Stimulated activated CD8-positive, alpha-beta memory T cell treated with anti-CD3 and anti-CD28 coated beads, Interleukin-15, amount 100 ng/mL, for 1 hour (primary cell): ENCODE data around the gene FOXI1.

Experiments used
- DNase-seq: peaks from one replicate; pipeline ENCODE4 v3.0.0-alpha.2; 2020; ENCODE audit warnings: low read depth

Gene FOXI1

GRCh38 chr5:170105642-170106611 is at the start of gene FOXI1:
Gene FOXI1, plus strand, starts transcription at chr5:170105897. Its CDS starts 61 bp downstream, at chr5:170105958.
- DNase-seq: no peak

GRCh38 chr5:170056561-170057267 is 49.0 kb upstream of the FOXI1 start:
- DNase-seq: no peak

DNA sequence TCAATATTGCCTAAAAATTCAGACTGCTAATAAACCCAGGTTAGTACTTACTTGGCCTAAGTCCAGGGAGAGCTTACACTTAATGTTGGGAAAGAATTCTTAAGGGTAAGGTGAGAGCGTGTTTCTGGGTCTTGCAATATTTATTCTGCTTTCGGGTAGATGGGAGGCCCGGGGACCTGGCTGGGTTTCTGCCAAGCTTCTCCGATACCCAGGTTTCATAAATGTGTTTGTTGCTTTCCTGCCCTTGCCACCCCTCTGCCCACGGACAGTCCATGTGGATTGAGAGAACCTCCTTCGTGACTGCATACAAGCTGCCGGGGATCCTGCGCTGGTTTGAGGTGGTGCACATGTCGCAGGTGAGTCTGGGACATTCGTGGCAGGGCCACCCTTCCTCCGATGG is 48.4 kb upstream of the FOXI1 start:
- DNase-seq: no peak

- no peak for DNase-seq
These were observed 46.5 kb upstream of the FOXI1 start for GRCh38 chr5:170059221-170059620.

- DNase-seq: no peak
These were observed 38.5 kb upstream of the FOXI1 start for GRCh38 chr5:170067152-170067551.

DNA sequence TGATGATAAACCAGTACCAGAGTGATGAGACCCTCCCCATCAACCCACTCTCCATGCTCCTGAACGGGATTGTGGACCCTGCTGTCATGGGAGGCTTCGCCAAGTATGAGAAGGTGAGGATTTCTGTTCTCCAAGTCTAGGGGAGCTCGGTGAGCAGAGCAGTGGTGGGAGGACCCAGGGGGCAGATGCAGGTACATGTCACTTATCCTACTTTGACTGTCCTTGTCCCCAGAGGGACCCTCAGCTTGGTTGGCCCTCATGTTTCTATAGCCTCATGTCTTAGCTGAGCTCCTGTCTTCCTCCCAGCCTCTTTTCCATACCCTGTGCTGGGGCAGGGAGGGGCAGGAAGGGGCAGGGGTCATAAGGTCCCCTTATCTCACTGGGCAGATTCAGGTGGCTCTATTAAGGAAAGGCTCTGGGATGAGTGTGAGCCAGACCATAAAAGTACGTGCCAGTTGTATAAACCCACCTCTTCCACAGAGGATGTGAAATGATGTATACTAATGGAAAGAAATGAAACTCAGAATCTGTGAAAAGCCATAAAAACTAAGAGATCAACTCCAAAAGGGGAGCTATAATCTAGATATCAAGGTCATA is 38.0 kb upstream of the FOXI1 start:
- no peak for DNase-seq

DNA sequence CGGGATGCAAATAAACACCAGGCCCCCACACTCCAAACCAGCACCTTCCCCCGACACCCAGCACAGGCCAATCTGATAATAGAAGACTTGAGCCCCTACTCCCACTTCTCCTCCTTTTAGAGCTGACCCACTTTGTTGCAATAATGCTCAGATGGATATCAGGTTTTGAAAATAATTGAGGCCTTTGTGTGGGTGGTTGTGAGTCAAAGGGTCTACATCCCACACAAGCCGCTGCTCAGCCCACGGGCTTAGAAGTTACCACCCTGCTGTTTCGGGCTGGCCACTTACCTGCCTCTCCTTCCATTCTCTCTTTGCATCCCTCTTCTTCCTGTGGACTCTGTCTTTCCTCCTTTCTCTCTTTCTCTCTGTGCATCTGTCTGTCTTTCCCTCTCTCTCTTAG is 36.2 kb upstream of the FOXI1 start:
- no peak for DNase-seq

DNA sequence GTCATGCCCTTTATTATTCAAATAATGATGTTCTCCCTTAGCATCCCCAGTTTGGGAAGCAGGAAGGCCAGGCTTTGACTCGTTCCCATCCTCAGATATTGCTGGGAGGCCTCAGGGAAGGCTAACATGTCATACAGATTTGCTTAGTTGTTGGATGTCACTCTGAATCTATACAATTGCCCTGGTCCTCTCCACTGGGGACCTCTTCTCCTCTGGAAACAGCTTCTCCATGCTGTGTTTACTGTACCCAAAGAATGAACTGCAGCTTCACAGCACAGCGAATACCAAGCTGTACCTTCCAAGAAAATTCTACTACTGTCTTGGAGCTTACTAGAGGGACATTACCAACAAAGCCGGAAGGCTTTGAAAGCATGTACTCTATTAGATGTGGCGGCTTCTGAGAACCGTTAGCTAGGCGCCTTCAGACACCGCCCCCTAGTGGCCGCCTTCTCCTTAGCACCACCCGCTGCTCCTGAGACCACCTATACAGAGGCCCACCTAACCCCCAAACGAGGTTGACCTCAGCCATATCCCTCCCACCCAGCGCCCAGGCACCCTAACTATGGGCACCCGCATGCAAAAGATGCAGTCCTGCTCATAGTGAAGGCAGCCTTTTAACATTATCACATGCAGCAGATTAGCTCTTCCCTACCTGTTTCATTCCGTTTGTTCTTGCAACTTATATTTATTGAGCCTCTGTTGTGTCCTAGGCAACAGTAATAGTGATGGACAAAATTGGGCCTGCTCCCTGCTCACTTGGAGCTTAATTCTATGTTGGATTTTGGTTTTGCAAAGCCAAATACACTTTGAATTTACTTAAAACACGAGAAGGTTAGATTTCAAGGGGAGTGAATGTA is 34.9 kb upstream of the FOXI1 start:
- no peak for DNase-seq

DNA sequence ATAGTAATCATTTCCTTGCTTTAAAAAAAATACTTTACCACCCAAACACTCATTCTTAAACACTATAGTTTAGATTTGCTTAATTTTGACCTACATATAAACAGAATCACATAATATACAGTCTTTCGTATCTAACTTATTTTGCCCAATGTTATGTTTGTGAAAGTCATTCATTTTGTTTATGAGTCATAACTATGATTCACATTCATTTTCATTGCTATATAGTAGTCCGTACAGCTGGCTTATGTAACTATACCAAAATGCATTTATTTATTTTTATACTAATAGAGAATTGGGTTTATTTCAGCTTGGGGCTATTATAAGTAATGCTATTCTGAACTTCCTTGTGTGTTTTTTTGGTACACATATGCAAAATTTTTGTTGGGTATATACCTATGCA is 33.9 kb upstream of the FOXI1 start:
- DNase-seq: no peak

DNA sequence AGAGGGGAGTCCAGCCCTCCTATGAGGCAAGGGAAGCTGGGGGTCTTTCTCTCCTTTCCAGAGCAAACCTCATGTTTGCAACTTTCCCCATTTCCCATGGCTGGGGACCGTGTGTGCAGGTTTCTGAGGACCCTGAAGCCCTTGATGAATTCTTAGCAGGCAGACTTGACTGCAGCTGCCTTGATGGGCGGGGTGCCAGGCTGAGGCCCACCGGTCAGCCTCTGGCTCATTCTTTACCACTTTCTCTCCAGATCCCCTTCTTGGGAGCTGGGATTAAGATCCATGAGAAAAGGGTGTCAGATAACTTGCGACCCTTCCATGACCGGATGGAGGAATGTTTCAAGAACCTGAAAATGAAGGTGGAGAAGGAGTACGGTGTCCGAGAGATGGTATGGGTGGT is 30.0 kb upstream of the FOXI1 start:
- DNase-seq: no peak

DNA sequence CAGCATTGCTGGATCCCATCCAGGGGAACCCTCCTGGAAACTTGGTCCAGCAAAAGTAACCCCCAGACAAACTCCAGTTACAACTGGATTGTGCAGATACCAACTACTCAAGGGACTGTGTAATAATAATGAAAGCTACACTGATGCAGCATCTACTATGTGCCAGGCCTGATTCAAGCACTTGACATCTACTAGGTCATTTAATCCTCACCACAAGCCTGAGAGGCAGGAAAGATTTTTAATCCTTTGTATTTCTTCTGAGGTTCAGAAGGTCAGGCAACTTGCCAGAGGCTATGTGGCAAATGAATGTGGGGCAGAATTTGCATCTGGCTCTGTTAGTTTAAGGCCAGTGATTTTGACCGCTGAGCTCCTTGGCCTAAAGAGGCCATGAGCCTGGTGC is 29.5 kb upstream of the FOXI1 start:
- DNase-seq: no peak

DNA sequence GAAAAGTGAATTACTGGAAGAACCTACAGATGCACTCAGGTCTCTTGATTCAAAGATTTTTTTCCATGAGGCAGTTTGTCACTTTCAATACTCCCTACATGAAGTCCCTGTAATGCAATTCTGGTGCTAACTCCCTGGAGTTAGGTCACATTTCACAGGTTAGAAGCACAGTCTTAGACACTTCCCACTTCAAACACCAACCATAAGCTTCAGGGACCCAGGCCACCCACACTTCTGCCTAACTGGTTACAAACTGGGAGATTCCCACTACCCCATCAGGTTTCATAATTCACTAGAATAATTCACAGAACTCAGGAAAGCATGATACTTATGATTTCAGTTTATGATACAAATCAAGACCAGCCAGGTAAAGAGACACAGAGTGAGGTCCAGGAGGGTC is 29.0 kb upstream of the FOXI1 start:
- DNase-seq: no peak

- no peak for DNase-seq
These were observed 28.2 kb upstream of the FOXI1 start for GRCh38 chr5:170077526-170077925.

DNA sequence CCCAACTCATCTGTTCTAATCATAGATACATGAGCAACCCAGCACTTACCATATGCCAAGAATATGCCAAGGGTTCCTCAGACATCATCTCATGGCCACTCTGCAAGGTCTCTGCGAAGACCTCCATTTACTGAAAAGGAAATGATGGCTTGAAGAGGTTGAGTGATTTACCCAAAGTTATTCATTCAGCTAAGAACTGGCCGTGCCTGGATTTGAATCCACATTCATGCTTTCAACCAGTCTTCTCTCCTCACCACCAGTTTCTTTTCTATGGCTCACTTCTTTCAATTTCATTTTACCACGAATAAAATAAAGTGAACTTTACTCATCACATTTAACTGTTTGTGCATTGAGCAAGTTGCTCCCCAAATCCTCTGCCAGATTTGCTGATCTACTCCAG is 27.2 kb upstream of the FOXI1 start:
- DNase-seq: no peak

- DNase-seq: no peak
These were observed 26.8 kb upstream of the FOXI1 start for GRCh38 chr5:170078931-170079330.

DNA sequence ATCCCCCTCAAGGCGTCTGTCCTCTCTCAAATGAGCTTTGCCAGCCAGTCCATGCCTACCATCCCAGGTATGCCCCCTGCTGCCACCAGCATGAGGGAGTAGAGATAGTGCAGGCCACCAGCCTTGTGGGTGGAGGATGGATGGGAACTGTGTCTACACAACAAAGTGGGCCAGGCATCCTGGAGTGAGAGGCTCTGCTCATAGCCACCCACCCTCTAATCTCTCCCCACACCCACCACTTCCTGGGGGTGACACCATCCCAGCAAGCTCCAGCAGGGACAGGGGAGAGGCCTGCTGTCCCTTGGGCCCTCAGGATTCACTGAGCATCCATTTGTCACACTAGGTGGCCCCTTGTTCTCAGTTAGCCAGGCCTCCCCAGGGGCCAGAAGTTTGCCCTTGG is 25.5 kb upstream of the FOXI1 start:
- DNase-seq: no peak

- DNase-seq: no peak
These were observed 24.8 kb upstream of the FOXI1 start for GRCh38 chr5:170080786-170081445.

DNA sequence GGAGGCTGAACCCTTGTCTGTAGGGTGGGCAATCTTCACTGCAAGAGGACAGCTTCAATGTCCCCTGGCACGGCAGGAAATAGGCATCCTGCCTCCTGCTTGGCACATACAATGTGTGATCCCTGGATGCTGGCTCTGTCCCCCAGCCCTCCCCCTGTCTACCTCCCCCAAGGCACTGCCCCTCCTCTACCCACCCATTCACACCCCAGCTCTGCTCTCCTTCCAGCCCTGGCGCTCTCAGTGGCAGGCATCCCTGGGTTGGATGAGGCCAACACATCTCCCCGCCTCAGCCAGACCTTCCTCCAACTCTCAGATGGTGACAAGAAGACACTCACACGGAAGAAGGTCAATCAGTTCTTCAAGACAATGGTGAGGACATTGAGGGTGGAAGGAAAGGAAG is 24.1 kb upstream of the FOXI1 start:
- DNase-seq: no peak

DNA sequence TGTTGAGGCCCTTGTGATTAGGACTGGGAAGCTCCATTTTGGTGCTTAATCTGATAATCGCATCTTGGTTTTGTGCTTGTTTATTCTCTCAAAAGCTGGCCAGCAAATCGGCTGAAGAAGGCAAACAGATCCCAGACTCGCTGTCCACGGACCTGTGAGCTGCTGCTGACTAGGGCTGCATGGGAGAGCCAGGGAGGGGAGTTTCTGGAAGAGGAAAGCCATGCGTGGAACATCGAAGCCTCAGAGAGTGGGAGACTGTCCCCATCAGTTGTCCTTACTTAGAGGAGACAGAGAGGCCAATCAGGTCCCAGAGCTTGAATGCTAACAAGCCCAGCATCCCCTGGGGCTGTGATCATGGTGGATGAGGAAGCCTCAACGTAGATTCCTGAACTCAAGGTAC is 23.0 kb upstream of the FOXI1 start:
- no peak for DNase-seq

GRCh38 chr5:170087168-170087817 is 18.4 kb upstream of the FOXI1 start:
- DNase-seq: no peak
